ENCODE measurements around the gene ANKRD42.
"Not testable (repeated sequence)": the region's sequence is repeated elsewhere in the genome, so short reads cannot be mapped to it uniquely, and the experiment has no call there.

Gene ANKRD42

DNA sequence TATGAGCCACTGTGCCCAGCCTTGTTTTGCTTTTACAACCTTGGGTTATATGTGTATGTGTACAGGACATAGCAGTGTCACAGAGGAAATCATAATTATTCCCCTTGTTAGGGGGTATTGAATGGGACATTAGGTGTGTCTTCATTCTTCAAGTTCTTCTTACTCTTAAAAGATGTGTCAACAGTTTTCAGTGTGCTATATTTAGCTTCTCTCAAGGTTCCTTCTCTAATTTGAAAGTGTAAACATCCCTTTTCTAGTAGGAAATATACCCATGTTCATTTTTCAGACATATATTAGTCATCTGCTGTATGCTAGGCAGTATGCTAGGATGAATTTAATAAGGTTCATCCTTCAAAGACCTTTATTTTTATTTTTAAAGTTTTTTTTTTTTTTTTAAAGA, 19.5 kb upstream of the ANKRD42 start:
- DNase-seq, result no peak

DNA sequence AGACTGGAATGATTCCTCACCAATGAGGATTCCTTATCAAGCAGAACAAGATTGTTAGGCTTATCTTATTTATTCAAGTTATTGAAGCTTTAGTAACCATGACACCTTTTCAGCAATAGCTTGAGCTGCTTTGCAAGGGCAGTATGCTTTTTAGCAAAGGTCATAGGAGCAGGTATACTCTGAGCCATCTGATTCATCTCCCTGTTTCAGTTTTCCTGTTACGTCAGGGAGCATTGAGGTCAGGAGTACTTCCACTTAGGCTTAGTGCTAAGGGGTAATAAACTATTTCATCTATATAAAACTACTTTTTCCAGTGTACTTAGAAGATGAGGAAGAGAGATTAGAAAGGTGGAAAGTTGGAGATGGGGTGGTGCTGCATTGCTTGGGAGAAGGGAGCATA, 17.7 kb upstream of the ANKRD42 start:
- DNase-seq, result no peak

DNA sequence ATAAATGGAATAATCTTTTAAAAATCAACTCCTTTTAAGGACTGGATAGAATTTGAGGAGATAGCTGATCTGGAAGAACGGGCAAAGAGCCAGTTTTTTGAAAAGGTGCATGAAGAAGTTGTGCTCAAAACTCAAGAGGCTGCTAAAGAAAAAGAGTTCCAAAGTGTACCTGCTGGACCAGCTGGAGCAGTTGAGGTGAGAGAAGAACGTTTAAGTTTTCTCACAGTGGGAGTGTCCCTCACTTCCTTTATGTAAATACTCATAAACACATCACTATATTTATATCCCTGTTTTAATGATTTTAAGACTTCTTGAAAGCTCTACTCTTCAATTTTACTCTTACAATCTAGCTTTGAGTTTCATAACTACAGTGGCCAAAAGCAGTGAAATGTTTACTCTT, 11.7 kb upstream of the ANKRD42 start:
- DNase-seq, result no peak

DNA sequence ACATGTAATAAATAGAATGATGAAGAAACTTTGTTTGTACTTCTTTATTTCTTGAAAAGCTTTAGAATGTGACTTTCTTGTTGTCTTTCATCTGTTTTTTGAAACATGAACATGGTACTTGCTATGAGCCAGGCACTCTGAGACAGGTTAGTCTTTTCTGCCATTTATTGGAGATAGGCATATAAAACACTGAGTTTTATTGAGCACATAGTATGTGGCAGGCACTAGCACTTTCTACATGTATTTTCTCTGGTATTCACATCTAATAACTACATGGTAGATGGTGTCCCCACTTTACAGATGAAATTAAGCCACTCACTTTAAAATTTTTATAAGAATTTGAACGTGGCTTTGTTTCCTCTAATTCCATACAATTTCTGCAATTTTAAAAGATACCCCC, 7.7 kb upstream of the ANKRD42 start:
- no peak for DNase-seq

DNA sequence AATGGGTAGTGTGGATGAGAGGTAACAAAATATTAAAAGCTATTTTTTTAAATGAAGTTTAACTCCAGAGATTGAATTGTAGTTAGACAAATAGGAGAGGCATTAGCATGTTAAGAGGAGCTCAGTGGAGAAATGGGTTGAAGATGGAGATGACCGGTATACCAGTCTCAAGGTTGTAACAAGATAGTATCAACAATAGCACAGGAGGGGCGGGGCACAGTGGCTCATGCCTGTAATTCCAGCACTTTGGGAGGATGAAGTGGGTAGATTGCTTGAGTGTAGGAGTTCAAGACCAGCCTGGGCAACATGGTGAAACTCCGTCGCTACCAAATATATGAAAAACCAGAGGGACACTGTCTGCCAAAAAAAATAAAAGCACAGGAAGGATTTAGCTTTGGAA, 6.0 kb upstream of the ANKRD42 start:
- DNase-seq, result no peak

DNA sequence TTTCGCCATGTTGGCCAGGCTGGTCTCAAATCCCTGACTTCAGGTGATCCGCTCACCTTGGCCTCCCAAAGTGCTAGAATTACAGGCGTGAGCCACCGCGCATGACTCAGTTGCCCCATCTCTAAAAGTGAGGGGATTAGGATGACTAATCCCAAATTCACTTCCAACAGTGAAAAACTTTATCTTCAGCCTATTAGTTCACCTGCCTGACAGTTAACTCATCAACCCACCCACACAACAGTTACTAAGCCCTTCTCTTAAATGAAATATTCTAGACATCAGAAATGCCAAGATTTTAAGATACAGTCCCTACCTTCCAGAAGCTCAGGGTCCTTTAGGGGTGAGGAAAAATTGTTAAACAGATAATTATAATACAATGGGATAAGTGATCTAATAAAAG, 2.0 kb upstream of the ANKRD42 start:
- DNase-seq, result no peak

DNA sequence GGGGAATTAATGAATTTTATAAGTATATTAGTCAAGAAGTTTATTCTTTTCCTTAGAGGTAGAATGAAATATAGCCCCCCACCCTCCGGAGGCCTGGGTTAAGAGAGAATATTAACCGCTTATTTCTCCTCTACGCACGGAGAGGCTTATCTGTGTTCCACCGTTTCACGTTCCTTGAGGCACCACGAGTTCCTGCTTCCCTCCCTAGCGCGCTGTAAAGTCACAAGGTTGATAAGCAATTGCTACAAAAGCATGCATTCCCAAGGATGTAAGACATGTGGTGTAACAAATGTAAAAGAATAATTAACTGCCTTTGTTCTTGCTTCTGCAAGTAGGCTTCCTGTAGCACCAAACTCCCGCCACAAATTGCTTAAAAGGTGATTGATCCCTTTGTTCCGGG, 1.5 kb upstream of the ANKRD42 start:
- DNase-seq, result no peak

DNA sequence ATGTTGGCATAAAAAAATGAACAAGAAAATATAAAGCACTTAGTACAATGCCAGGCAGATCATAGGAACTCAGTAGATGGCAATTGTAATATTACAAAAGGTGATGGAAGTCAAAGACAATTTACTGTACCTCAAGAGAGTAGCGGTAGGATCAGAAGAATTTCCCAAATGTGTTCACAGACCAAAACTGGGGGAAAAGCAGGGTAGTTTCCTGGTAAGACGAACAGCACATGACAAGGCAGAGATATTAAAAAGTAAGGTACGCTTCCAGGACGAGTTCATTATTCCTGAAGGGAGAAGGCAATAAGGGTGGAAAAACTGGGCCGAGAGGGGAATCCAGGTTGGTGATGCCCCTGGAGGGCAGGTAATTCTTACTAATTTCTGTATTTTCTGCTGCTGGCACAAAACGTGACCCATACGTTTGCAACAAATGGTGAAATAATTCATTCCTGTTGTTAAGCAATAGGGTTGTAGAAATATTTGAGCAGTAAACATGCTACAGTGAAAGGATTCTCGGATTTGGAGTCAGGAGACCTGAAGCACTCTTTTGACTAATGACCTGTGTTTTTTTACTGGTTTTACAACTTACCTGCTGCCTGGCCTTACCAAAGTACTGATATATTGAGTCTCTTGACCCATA, 786 bp upstream of the ANKRD42 start:
- DNase-seq, result no peak

DNA sequence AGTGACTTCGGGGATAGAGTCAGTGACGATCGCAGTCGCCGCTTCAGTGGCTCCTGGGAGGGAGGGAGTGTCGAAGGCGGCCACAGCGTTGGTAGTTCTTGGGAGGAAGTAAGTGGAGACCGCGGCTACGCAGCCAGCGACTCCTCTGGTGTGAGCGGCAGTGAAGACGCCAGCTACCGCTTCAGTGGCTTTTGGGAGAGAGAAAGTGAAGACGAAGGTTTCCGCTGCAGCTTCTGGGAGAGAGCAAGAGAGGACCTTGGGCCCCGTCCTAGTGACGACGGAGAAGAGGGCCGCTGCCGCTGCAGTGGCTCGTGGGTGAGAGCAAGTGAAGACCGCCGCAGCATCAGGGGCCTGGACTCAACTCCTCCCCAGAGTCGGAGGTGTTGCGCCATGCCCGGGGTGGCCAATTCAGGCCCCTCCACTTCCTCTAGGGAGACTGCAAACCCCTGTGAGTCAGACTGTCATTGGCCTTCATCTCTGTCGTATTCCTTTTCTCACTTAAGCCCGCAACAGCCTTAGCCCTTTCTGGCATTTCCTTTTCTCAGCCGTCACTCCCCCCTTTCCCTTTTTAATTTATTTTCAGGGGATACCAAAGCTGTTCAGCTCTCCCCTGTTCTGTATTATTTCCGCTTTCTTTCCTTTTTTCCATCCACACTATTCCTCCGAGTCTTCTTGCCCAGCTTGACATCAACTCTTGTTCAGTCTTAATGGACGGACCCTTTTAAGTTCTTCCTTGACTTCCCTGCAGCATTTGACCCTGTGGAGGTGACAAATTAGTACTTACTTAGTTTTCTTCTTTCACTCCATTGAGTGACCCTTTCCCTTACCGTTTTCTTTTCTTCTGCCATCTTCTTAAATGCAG, 1.0 kb downstream of the ANKRD42 start:
- no peak for DNase-seq

DNA sequence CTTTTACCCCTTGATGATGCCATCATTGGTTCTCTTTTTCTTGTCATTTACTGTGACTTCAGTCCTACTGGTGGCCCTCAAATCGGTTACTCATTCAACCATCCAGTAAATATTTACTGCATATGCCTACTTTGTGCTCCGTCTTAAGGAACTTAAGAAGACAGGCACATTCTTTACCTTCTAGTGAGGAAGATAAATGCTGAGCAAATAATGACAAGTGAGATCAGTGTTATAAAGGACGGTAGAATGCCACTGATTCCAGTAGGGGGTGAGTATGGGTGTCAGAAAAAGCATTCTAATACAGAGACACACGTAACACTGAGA, 1.6 kb downstream of the ANKRD42 start:
- no peak for DNase-seq

DNA sequence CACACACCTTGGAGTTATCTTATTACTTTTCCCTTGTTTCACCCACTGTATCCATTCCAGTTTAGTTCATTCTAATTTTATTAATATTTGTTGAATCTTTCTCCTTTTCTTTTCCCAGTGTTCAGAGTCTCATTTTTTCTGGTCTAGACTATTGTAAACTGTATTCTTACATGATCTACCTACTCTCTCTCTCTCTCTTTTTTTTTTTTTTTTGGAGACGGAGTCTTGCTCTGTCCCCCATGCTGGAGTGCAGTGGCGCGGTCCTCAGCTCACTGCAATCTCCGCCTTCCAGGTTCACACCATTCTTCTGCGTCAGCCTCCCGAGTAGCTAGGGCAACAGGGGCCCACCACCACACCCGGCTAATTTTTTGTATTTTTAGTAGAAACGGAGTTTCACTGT, 2.1 kb downstream of the ANKRD42 start:
- DNase-seq, result no peak

DNA sequence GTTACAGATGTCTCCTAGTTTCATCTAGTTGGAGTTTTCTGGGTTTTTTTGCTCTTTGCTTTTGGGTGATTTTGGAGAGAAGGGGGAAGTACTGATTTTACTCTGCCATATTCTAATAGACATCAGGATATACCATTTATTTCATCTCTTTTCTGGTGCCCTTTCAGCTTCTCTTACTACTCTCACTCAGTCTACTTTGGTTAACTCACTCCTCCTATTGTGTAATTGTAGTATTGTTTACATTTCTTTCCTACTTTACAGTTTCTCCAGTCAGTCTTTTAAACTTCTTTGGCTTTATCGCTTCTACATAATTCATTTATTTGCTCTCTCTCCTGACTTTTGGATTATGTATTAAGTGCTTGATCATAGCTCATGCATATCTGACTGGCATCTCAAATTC, 6.5 kb downstream of the ANKRD42 start:
- no peak for DNase-seq

DNA sequence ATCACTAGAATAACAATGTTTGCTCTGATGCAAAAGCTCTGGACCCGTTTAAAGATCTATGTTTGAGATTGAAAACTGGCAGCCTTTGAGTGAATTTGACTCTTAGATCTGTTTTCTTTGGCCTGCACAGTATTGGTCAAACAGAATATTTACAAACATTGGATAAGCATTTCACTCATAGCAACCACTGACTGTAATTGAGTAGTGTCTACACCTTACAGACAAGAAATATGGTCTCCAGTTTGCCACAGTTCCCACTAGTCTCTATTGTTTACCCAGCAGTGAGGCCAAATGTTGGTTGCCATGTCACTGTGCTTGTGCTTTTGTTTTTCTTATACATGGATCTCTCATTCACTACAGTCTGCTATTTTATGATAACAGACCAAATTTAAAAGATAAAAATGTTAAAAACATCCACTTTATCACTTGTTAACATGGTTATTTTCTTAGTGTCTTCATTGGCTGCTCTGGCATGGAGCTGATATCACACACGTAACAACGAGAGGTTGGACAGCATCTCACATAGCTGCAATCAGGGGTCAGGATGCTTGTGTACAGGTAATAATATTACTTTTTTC, 12.2 kb downstream of the ANKRD42 start:
- DNase-seq, result no peak

DNA sequence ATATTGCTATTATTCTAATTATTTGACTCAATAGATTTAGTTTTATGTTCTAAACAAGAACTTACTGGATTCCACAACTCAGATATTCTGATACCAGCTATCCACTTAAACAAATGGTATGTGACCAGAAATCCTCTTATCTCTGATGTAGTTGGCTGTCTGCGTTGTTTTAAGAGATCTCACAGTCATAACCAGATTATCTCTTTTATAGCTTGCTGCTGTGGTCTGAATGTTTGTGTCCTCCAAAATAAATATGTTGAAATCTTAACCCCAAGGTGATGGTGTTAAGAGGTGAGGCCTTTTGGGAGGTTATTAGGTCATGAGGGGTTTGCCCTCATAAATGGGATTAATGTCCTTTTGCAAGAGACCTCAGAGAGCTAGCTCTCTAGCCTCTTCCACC, 12.7 kb downstream of the ANKRD42 start:
- DNase-seq, result no peak

DNA sequence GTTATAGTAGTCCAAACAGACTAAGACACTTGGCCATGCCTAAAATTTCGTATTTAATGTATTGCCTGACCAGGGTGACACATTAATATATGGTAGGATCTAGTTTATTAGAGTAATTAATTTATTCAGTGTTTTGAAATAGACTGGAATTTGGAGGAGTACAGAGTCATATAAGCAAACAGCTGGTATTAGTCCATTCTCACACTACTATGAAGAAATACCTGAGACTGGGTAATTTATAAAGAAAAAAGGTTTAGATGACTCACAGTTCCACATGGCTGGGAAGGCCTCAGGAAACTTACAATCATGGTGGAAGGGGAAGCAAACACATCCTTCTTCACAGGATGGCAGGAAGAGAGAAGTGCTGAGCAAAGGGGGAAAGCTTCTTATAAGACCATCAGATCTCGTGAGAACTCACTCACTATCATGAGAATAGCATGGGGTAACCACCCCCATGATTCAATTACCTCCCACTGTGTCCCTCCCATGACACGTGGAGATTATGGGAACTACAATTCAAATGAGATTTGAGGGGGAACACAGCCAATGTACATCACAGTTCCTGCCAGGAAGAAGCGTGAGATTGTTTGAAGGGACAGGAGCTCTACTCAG, 13.4 kb downstream of the ANKRD42 start:
- DNase-seq, result not testable (repeated sequence)

DNA sequence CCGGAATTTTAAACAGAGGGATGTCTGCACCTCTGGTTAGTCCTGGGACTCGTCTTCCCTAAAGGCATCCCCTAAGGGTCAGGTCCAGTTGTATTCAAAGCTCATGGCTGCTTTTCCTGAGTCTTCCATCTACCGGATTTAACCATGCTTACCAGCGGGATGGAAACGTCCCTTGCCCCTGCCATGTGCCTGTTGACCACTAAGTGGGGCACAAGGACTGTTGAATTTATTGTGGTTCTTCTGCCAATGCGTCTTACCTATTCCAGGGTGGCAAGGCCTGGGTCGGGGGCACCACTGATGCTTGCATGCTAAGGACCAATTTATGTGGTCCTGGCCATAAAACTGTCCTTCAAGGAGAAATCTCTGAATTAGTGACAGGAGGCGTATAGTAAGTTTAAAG, 25.6 kb downstream of the ANKRD42 start:
- peak; percentile 6 for DNase-seq

DNA sequence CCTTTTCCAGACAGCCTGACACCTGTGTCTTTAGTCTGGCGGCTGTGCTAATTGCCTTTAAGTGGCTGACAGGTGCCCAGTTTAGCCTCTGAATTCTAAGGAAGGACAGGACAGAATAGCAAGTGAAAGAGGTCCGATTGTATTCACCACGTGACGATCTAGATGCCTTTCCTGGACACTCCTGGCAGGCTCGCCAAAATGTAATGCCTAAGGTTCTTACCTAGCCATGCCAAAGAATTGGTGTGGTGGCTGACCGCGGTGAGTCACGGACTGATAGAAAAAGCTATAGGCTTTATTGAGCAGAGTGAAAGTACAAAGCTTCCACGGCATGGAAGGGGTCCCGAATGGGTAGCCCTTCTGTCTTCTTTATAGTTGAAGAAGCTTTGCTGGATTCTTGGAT, 26.7 kb downstream of the ANKRD42 start:
- DNase-seq, result no peak

DNA sequence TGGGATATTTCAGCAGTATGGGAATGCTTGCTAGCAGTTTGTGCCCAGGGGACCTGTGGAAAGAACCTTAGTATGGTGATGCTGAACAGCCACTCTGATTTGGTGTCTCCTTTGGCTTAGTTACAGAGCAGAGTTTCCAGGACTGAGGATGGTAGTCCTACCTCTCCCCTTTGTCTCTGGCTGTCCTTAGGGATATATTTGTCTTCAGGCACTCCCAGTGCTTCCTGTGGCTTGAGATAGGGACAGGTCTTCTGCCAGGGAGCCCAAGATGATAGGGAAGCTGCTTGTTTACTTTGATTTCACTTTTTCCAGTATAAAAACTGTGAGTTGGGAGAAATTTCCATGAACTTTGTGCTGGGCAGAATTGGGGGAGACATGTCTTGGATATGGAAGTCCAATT, 28.2 kb downstream of the ANKRD42 start:
- no peak for DNase-seq

DNA sequence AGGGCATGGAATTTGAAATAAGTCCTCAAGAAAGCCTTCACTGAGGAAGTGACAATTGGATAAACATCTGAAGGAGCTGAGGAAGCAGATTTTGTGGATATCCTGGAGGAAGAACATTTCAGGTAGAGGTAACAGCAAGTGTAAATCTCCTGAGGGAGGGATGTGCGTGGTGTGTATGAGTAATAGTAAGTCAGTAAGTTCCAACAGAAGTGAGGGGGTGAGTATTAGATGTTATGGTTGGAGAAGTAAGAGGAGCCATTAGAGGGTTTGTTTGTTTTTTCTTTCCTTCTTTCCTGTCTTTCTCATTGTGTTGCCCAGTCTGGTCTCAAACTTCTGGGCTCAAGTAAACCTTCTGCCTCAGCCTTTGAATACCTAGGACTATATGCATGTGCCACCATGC, 29.0 kb downstream of the ANKRD42 start:
- DNase-seq, result no peak

DNA sequence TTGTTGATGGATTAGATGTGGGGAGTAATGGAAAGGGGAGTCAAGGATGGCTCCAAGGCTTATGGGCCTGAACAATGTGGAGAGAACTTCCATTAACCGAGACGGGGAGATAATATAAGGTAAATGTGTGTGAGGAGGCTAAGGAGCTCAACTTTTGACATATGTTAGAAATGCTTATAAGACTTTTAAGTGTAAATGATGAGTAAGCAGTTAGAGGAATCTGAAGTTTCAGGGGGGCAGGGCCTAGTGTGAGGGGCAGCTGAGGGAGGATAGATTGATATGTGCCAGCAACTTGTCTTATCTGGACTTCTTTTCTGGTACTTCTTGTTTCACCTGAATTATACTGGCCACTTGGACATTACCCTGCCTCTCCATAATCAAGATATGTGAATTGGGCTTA, 29.9 kb downstream of the ANKRD42 start:
- no peak for DNase-seq

DNA sequence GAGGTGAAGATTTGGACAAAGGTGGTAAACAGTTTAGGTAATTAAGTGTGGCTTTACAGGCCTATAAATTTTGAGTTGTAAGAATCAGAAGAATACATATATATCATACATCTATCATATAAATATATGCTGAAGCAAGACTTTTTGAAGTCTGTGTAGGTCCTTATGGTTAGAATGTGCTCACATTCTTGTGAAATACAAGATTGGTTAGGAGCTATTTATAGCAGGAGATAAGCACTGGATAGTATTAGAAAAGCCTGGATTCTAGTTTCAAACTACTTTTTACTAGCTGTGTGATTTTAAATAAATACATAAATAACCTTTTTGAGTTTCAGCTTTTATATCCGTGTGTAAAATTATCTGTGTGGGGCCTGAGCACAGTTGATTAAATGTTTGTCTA, 42.3 kb downstream of the ANKRD42 start:
- no peak for DNase-seq

DNA sequence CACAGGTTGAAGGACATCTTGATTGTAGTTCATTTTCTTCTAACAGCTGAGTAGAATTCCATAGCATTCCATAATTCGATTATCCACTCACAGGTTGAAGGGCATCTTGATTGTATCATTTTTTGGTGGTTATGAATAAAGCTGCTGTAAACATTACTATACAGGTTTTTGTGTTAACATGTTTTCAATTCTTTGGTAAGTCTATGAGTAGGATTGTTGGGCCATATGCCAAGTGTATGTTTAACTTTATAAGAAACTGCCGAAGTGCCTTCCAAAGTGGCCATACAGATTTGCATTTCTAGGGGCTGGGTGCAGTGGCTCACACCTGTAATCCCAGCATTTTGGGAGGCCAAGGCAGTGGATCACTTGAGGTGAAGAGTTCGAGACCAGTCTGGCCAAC, 44.6 kb downstream of the ANKRD42 start:
- DNase-seq, result no peak

DNA sequence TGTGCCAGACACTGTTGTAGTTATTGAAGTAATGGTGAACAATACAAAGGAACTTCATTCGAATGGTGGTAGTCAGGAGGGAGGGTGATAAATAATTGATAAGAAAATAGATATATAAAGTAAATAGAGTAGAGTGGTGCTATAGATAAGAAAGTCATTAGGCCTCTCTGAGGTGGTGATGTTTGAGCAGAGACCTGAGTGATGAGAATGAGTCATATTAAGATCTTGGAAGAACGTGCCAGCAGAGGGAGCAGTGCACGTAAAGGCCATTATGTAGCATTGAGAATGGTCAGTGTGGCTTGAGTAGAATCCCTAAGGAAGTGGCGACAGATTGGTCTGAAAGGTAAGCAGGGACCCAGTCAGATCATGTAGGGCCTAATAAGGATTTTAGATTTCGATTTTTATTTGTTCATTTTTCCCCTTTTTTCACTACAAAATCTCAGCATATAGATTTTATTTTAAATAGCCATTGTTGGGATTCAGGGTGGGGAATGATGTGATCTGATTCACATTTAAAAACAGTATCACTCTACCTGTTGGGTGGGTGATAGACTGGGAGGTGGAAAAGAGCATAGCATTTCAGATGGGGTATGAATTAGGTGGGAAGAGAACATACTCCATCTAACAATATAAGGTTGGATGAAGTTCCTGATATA, 47.9 kb downstream of the ANKRD42 start:
- DNase-seq, result peak; percentile 34

DNA sequence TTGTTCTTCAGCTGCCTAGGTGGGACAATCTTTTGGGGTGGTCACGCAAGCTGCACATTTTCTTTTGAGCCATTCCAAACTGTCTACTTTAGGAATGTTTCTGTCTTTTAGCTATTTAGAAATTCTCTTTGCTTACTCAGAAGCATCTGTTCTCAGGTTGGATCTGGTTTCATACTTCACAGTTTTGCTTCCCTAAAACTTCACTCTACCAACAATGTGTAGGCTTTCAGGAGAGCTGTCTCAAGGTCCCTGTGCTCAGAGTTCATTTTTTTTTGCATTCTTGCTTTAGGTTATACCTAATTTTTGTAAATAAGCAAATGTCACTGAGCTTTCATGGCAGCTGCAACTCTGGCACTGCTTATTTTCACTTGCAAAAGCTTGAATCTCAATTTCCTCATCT, 55.9 kb downstream of the ANKRD42 start:
- DNase-seq, result no peak
